GM12801 (cell line): ENCODE results near the gene IQCN.

Experiments used
- TF ChIP-seq, protein P1 (sequence below): IDR thresholded peaks from one replicate; pipeline ENCODE4 v1.5.1; 2011; ENCODE audit warnings: control low read depth; ENCODE audit not compliant: insufficient read length; ENCODE audit errors: extremely low read depth

Gene IQCN

DNA sequence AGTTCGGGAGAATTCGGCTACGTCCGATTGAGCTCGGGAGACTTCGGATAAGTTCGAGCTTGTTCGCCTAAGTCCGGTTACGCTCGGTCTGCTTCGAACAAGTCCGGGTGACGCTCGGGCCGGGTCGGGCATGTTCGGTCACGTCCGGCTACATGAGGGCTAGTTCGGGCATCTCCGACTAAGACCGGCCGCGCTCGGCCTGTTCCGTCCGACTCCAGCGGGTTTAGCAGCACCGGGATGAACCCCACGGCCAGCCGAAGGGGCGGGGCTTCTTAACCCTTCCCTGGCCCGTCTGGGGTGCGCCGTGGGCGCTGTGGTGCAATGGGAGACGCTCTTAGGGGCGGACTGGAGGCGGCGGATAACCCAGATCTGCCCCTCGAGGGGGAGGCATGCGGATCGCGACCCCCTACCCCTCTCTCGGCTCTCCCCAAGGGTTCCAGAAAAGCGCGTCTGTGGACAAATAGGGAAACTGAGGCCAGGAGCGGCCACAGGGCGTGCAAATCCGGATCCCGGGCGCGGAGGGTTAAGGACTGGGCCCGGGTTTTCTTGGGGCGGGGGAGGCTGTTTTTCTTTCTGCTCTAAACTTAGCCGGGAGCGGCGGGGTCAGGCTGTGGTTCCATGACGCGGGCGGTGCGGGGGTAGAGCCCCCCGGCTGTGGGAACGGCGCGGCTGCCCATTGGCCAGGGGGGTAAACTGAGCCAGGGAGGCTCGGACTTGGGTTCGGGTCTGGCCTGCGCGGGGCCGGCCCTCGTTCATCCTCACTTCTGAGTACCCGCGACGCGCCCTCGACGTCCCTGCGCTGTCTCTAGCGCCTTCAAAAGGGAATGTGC lies 49.5 kb downstream of the IQCN start:
- TF ChIP-seq, protein P1, sequence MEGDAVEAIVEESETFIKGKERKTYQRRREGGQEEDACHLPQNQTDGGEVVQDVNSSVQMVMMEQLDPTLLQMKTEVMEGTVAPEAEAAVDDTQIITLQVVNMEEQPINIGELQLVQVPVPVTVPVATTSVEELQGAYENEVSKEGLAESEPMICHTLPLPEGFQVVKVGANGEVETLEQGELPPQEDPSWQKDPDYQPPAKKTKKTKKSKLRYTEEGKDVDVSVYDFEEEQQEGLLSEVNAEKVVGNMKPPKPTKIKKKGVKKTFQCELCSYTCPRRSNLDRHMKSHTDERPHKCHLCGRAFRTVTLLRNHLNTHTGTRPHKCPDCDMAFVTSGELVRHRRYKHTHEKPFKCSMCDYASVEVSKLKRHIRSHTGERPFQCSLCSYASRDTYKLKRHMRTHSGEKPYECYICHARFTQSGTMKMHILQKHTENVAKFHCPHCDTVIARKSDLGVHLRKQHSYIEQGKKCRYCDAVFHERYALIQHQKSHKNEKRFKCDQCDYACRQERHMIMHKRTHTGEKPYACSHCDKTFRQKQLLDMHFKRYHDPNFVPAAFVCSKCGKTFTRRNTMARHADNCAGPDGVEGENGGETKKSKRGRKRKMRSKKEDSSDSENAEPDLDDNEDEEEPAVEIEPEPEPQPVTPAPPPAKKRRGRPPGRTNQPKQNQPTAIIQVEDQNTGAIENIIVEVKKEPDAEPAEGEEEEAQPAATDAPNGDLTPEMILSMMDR = no peak

DNA sequence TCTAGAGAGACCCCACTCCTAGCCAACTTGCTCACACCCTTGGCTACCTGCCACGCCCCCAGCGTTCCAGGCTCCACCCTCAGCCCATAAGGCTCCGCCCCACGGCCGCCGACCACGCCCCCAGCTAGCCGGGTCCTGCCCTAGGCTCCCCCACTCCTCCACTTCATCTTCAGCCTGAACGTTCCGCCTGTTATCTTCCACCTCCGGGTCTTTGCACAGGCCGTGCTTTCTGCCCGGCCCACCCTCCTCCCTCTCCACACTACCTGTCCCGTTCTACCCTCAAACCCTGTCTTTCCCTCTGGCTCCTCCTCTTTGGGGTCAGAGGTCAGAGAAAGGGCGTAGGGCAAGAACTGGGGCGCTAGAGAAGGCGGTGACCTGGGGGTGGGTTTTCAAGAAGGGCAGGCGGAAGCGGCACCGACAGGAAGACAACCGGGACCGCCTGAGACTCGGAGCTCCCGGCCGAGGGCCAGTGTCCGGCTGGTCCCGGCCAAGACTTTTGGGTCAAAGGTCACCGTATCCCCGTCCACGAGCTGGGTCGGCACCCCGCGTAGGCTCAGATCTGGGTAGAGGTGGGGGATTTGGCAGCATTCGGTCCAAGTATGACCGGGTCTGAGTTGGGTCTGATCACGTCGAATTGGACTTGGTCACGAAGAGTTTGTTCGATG lies 50.3 kb downstream of the IQCN start:
- TF ChIP-seq, protein P1 = no peak

DNA sequence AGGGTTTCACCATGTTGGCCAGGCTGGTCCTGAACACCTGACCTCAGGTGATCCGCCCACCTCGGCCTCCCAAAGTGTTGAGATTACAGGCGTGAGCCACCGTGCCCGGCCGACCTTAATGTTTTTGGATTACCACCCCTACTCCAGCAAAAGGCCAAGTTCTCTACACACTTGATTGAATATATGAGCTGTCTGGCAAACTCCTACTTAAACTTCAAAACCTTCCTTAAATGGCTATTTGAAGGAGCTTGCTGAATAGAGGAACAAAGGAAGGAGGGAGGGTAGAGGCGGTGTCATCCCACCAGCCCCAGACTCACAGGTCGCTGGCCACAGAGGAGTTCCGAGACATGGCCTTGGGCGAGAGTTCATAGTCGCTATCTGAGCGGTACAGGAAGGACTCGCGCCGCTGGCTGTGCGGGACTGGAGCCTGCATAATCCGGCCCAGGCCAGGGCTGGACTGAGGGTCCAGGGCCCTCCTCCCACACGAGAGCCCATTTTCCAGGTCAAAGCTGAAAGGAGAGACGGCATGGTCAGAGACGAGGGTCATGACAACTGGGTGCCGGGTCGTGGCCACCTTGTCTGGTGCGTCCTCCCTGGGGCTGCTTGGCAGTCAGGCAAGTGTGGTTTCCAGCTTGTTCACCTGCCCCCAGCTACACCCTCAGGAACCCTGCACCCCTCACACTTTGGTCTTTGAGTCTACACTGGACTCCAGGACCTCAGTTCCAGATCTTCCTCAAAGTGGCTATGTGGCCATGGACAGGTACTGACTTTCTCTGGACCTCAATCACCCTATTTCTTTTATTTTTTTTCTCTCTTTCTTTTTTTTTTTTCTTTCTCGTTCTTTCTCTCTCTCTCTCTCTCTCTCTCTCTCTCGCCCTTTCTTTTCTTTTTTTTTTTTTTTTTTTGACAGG lies 52.2 kb downstream of the IQCN start:
- TF ChIP-seq, protein P1 = no peak

DNA sequence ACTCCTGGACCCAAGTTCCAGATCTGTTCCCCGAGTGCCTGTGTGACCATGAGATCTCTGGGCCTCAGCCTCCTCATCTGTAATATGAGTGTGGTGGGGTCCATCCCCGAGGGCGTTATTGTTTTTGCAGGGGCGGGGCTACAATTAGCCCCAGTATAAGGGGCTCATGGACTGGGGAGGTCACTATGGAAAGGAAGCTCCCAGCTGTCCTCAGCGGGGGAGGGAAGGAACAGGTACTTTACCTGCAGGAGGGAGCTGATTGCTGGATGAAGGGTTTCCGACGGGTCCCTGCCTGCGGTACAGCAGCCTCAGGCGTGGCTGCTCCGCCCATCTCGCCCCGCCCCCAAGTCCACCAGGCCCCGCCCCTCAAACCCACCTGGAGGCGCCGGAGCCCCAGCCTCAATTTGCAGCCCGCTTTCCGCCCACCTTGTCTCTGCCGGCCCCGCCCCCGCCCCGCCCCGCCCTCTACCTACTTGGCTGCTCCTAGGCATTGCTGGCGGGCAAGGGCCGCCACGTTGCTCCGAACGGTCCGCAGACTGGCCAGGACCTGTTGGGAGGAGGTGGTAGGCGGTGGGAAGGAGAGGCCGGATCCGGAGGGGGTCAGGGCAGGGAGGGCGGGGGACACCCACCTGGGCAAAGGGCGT lies 53.5 kb downstream of the IQCN start:
- TF ChIP-seq, protein P1 = no peak

DNA sequence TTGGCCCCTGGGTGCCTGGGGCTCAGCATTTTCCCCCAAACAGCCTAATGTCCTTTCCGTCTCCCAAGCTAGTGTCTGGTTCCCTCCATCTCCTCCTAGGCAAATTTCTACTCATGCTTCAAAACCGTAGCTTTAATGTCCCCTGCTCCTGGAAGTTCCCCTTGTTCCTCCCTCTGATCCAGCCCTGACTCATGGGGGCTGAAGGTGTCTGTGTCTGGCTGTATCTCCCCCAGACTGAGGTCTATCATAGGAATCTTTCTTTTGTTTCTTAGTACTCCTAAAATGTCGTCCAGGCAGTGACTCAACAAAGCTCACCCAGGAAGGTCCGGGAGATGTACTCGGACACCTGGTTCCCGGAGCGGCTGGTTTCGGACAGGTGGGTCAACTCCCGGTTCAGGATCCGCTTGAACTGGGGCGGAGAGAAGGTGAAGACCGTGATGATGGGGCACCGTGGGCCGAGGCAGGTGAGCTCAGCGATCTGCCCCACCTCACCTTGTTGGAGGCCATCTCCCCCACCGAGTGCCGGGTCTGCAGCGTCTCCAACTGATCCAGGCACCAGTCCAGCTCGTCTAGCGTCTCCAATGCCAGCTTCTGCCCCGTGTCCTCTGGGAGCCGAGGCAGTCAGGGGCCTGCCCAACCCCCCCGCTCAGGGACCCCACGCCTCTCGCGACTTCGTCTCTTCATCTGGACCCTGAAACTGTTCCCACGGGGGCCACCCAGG lies 54.2 kb downstream of the IQCN start:
- TF ChIP-seq, protein P1 = no peak

DNA sequence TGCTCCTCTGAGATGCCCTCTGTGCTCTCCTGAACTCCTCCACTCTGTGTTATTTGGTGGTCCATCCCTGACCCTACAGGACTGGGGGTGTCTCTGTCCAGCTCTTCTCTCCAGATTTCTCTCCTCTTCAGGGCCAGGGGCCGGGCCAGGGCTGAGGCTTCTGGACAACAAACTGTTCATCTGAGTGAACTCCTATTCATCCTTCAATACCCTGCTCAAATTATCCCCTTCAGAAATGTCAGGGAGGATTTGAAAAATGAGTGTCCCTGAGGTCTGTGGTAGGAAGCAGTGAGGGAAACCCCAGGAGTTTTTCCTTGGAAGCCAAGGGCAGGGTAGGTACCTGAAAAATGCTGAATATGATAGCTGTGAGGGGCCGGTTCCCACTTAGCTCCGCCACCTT lies 55.7 kb downstream of the IQCN start:
- TF ChIP-seq, protein P1 = no peak
